AG04450 (cell line): Measurements from ENCODE around the gene CRCP. TPM values are rescaled to one million over a fixed set of nuclear protein-coding genes. Genes with fewer than 3 reads are reported as not detected.

Experiments used
- CTCF ChIA-PET: fragments of 300-600, 350-600 bp; formaldehyde crosslinking; extraction: SDS; loops from one replicate; lab custom pipeline; 2022; ENCODE audit warnings: antibody characterized with exemption, inconsistent platforms; lab: Charles Lee
- POLR2A ChIA-PET: fragments of 350-600 bp; formaldehyde crosslinking; extraction: SDS; loops from one replicate; lab custom pipeline; 2021; ENCODE audit warnings: antibody characterized with exemption, inconsistent platforms; lab: Yijun Ruan, JAX
- DNase-seq: peaks from one replicate; pipeline ENCODE4 v3.0.0-alpha.2; 2011; ENCODE audit warnings: low read depth, low spot score
- H3K27ac ChIP-seq: one replicate; pipeline ENCODE4 v1.5.1; 2012; ENCODE audit warnings: low read depth, low read length, control low read depth
- H3K27me3 ChIP-seq: one replicate; pipeline ENCODE4 v1.6.0; 2012; ENCODE audit warnings: low read length; ENCODE audit not compliant: control insufficient read depth, insufficient read depth
- H3K4me3 ChIP-seq: 2 replicates; pipeline ENCODE4 v1.5.1; 2011; ENCODE audit warnings: mild to moderate bottlenecking, low read depth, low read length, control low read depth
- H3K9me3 ChIP-seq: 2 replicates; pipeline ENCODE4 v1.5.1; 2012; ENCODE audit warnings: low read length; ENCODE audit not compliant: control insufficient read depth, insufficient read depth
- CTCF ChIP-seq: IDR thresholded peaks from 2 replicates; pipeline ENCODE4 v1.5.1; 2011; ENCODE audit warnings: low read depth, low read length, control low read depth, inconsistent platforms
- polyA plus RNA-seq: library from polyadenylated mRNA; depleted of rRNA; stranded (reverse); fragments of >200 nt; gene quantifications from 2 replicates; pipeline ENCODE4 v1.2.3, GENCODE V29; 2011; rRNA removed

The CRCP gene
- polyA plus RNA-seq, 1 experiment = 28.5 TPM

GRCh38 chr7:66190504-66190857 is 75.8 kb downstream of the CRCP start:
- peaks cover 8% of the 10 kb centered on the region for H3K9me3 ChIP-seq
- POLR2A ChIA-PET = no interaction called here
- CTCF ChIA-PET = no interaction called here
- DNase-seq = no peak
- no peak overlapping the region for H3K27ac ChIP-seq
- no peaks in the 10 kb centered on the region for H3K27me3 ChIP-seq
- no peak overlapping the region for H3K4me3 ChIP-seq
- no peak for TF ChIP-seq CTCF

DNA sequence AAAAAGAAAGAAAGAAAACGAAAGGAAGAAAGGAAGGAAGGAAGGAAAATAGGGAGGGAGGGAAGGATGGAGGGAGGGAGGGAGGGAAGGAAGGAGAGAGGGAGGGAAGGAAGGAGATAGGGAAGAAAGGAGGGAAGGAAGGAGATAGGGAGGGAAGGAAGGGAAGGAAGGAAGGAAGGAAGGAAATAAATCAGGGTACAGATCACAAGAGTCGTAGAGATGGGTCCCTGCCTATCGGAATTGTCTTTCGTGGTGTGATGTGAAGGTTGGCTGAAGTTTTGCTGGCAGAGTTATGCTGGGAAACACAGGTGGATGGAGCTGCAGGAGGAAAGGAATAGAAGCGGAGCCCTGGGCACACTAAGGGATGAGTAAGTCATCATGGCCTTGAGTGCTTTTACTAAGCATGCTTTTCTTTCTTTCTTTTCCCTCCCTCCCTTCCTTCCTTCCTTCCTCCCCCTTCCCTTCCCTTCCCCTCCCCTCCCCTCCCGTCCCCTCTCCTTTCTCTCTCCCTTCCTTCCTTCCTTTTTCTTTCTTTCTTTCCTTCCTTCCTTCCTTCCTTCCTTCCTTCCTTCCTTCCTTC is 78.6 kb downstream of the CRCP start:
- ChIA-PET CTCF (interaction anchor here (0.6 kb wide), 1 partner anchor 58 kb away, joined by 3 read pairs; no protein-coding TSS in a partner anchor), POLR2A (no interaction called here)
- no peaks in the 10 kb centered on the region for H3K9me3 ChIP-seq
- DNase-seq = no peak
- no peak for TF ChIP-seq CTCF
- H3K27ac ChIP-seq = no peak overlapping the region
- no peak overlapping the region for H3K4me3 ChIP-seq
- no peaks in the 10 kb centered on the region for H3K27me3 ChIP-seq

DNA sequence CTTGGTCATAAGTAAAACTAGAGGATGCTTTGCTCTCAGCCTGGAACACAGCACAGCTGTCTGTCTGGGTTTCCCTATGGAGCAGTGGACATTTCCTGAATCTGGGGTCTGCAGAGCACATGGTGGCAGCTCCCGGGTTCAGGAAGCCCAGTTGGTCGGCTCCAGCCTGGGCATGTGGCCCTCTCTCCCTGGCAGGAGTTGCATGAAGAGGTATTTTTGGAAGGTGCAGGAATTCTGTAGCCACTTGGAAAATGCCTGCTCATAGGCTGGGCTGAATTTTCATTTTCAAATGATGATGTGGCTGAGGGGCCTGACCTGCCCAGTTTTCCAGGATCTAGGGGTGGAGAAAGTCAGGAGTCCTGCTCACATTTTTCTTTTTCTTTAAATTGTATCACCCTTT is 83.8 kb downstream of the CRCP start:
- TF ChIP-seq CTCF = no peak
- no peaks in the 10 kb centered on the region for H3K9me3 ChIP-seq
- H3K27me3 ChIP-seq = no peaks in the 10 kb centered on the region
- ChIA-PET POLR2A (no interaction called here), CTCF (no interaction called here)
- no peak for DNase-seq
- H3K4me3 ChIP-seq = no peak overlapping the region
- no peak overlapping the region for H3K27ac ChIP-seq

DNA sequence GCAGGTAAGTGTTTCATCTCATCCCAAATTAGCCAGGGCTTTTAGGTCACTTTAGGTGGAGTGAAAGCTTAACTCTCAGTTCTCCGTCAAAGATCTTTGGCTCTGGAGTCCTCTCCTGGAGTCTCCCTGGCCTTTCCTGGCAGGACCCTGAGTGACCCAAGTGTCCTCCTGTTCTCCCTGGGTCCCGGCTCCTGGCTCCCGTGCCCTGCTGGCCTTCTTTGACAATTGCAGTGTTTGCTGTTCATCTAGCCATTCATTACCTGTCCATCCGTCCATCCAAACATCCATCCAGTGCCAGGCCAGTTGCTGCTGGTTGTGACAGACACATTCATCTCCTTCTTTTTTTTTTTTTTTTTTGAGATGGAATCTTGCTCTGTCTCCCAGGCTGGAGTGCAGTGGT is 84.3 kb downstream of the CRCP start:
- TF ChIP-seq CTCF = no peak
- Histone ChIP-seq H3K4me3 (no peak overlapping the region), H3K9me3 (no peaks in the 10 kb centered on the region), H3K27me3 (no peaks in the 10 kb centered on the region), H3K27ac (no peak overlapping the region)
- CTCF ChIA-PET = no interaction called here
- no peak for DNase-seq
- POLR2A ChIA-PET = no interaction called here

- Histone ChIP-seq H3K27me3 (no peaks in the 10 kb centered on the region), H3K9me3 (no peaks in the 10 kb centered on the region; the same call in 1 of the 2 replicates), H3K4me3 (no peak overlapping the region), H3K27ac (no peak overlapping the region)
- CTCF ChIA-PET = interaction anchor here (1.3 kb wide), 1 partner anchor 62 kb away, joined by 3 read pairs; no protein-coding TSS in a partner anchor
- POLR2A ChIA-PET = no interaction called here
- TF ChIP-seq CTCF = no peak
- no peak for DNase-seq
These were observed 87.8 kb downstream of the CRCP start for GRCh38 chr7:66202441-66202840.

Other genes with a start within 250 kb of the CRCP start
- 18.6 and 21.3 TPM in 2 replicates for gene VKORC1L1, start 241.8 kb upstream of the CRCP start, polyA plus RNA-seq
- 49.3 and 53.9 TPM in 2 replicates for gene GUSB, start 132.6 kb upstream of the CRCP start, polyA plus RNA-seq
- 20.2 and 25.9 TPM in 2 replicates for gene ASL, start 39.0 kb upstream of the CRCP start, polyA plus RNA-seq
- 119 and 129 TPM in 2 replicates for gene TPST1, start 90.5 kb downstream of the CRCP start, polyA plus RNA-seq